ENCODE results near the gene ATP5F1B. TPM values are rescaled to one million over a fixed set of nuclear protein-coding genes. Genes with fewer than 3 reads are reported as not detected.

Gene ATP5F1B
- total RNA-seq, 1 donor from 2014 or later = 405 TPM

- H3K9me3 ChIP-seq = no peaks in the 10 kb centered on the region
- H3K27ac ChIP-seq = no peak overlapping the region
- H3K4me3 ChIP-seq = no peak overlapping the region
- intact Hi-C loops (cut with DNase I) = no loop called here
- H3K36me3 ChIP-seq = peaks cover 0 to 11% of the 10 kb centered on the region in 2 donors
- TF ChIP-seq, protein P1, sequence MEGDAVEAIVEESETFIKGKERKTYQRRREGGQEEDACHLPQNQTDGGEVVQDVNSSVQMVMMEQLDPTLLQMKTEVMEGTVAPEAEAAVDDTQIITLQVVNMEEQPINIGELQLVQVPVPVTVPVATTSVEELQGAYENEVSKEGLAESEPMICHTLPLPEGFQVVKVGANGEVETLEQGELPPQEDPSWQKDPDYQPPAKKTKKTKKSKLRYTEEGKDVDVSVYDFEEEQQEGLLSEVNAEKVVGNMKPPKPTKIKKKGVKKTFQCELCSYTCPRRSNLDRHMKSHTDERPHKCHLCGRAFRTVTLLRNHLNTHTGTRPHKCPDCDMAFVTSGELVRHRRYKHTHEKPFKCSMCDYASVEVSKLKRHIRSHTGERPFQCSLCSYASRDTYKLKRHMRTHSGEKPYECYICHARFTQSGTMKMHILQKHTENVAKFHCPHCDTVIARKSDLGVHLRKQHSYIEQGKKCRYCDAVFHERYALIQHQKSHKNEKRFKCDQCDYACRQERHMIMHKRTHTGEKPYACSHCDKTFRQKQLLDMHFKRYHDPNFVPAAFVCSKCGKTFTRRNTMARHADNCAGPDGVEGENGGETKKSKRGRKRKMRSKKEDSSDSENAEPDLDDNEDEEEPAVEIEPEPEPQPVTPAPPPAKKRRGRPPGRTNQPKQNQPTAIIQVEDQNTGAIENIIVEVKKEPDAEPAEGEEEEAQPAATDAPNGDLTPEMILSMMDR (IDR thresholded peaks at IDR 0.05) = no peak
- TF ChIP-seq POLR2A (IDR thresholded peaks at IDR 0.05) = no peak
- no peak for TF ChIP-seq POLR2AphosphoS5 (IDR thresholded peaks at IDR 0.05; ENCODE audit: insufficient read depth in 1 of 2, low read depth in 1 of 2)
- peaks cover 83% of the 10 kb centered on the region for H3K4me1 ChIP-seq
- H3K27me3 ChIP-seq = no peaks in the 10 kb centered on the region
- no peak for DNase-seq (ENCODE audit: extremely low spot score in 2 of 2)
Observed at GRCh38 chr12:56678852-56679251, 33.1 kb upstream of the ATP5F1B start.

GRCh38 chr12:56677680-56678079 is 31.9 kb upstream of the ATP5F1B start:
- Histone ChIP-seq H3K4me1 (peaks cover 74% of the 10 kb centered on the region), H3K9me3 (no peaks in the 10 kb centered on the region), H3K4me3 (no peak overlapping the region), H3K27me3 (no peaks in the 10 kb centered on the region), H3K36me3 (peaks cover 0 to 11% of the 10 kb centered on the region in 2 donors), H3K27ac (no peak overlapping the region)
- TF ChIP-seq POLR2A (IDR thresholded peaks at IDR 0.05) = no peak
- no peak for TF ChIP-seq POLR2AphosphoS5 (IDR thresholded peaks at IDR 0.05; ENCODE audit: insufficient read depth in 1 of 2, low read depth in 1 of 2)
- TF ChIP-seq, protein P1 (IDR thresholded peaks at IDR 0.05) = no peak
- intact Hi-C loops (cut with DNase I) = no loop called here
- DNase-seq (ENCODE audit: extremely low spot score in 2 of 2) = no peak

DNA sequence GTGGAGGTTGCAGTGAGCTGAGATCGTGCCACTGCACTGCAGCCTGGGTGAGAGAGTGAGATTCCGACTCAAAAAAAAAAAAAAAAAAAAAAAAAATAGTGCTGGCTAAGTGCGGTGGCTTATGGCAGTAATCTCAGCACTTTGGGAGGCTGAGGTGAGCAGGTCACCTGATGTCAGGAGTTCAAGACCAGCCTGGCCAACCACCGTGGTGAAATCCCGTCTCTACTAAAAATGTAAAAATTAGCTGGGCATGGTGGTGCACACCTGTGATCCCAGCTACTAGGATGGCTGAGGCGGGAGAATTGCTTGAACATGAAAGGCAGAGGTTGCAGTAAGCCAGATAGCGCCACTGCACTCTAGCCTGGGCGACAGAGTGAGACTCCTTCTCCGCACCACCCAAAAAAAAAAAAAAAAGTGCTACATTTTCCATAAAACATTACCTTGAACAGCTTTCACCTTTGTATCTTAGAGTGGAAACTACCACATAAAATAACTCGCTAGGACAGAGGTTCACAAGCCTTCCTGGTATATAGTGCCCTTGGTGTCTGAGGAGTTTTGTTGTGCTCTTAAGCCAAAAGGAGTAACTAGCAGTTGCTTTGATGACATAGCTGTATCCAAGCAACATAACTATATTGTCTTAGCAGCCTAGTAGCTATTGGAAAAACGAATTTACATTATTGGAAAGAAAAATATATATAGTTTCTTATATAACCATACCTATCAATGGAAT is 31.2 kb upstream of the ATP5F1B start:
- no peak for DNase-seq (ENCODE audit: extremely low spot score in 2 of 2)
- TF ChIP-seq POLR2AphosphoS5 (IDR thresholded peaks at IDR 0.05; ENCODE audit: insufficient read depth in 1 of 2, low read depth in 1 of 2) (no peak), POLR2A (IDR thresholded peaks at IDR 0.05) (no peak)
- TF ChIP-seq, protein P1 (IDR thresholded peaks at IDR 0.05) = no peak

DNA sequence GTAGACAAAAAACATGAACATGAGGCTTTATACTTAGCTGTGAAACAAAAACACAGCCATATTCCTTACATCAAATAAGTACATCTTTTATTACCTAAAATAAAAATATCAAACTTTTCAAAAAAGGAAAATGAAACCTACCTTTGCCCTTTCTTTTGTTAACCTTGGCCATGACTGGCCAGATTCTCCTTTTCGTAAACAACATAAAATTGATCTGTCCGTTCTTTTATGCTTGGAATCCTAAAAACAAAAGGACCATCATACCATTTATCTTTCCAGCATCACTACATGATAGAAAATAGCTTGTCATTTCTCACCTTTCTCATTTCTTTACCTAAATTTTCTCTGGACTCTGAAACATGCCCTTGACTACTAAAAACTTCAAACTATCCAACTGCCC is 25.8 kb upstream of the ATP5F1B start:
- TF ChIP-seq POLR2A (IDR thresholded peaks at IDR 0.05) (no peak), POLR2AphosphoS5 (IDR thresholded peaks at IDR 0.05; ENCODE audit: insufficient read depth in 1 of 2, low read depth in 1 of 2) (no peak)
- TF ChIP-seq, protein P1 (IDR thresholded peaks at IDR 0.05) = no peak
- Histone ChIP-seq H3K36me3 (peaks cover 0 to 56% of the 10 kb centered on the region in 2 donors), H3K9me3 (no peaks in the 10 kb centered on the region), H3K4me3 (no peak overlapping the region), H3K4me1 (peaks cover 23% of the 10 kb centered on the region), H3K27ac (no peak overlapping the region), H3K27me3 (no peaks in the 10 kb centered on the region)
- no peak for DNase-seq (ENCODE audit: extremely low spot score in 2 of 2)
- intact Hi-C loops (cut with DNase I) = no loop called here

More for the DNA sequence above, 31.2 kb upstream of the ATP5F1B start:
- Histone ChIP-seq H3K4me1 (peaks cover 74% of the 10 kb centered on the region), H3K4me3 (no peak overlapping the region), H3K27ac (no peak overlapping the region), H3K36me3 (peaks cover 0 to 17% of the 10 kb centered on the region in 2 donors), H3K27me3 (no peaks in the 10 kb centered on the region), H3K9me3 (no peaks in the 10 kb centered on the region)
- intact Hi-C loops (cut with DNase I) = no loop called here

DNA sequence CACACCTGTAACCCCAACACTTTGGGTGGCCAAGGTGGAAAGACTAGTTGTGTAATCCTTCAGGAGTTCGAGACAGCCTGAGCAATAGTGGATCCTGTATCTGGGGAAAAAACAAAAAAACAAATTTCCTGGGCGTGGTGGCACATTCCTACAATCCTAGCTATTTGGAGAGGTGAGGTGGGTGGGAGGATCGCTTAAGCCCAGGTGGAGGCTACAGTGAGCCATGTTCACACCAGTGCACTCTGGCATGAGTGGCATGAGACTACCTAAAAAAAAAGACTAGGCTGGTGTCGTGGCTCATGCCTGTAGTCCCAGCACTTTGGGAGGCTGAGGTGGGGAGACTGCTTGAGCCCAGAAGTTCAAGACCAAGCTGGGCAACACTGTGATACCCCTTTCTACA is 25.1 kb upstream of the ATP5F1B start:
- peaks cover 16% of the 10 kb centered on the region for H3K4me1 ChIP-seq
- H3K27ac ChIP-seq = no peak overlapping the region
- intact Hi-C loops (cut with DNase I) = no loop called here
- no peak for TF ChIP-seq POLR2A (IDR thresholded peaks at IDR 0.05)
- TF ChIP-seq, protein P1 (IDR thresholded peaks at IDR 0.05) = no peak
- peaks cover 0 to 61% of the 10 kb centered on the region in 2 donors for H3K36me3 ChIP-seq
- H3K9me3 ChIP-seq = no peaks in the 10 kb centered on the region
- no peak overlapping the region for H3K4me3 ChIP-seq
- no peak for DNase-seq (ENCODE audit: extremely low spot score in 2 of 2)
- H3K27me3 ChIP-seq = no peaks in the 10 kb centered on the region

Data from vagina (tissue), 2 donors.